Measurements from ENCODE around the gene ZNF189. TPM values are rescaled to one million over a fixed set of nuclear protein-coding genes. Genes with fewer than 3 reads are reported as not detected.
"Not testable (repeated sequence)": the region's sequence is repeated elsewhere in the genome, so short reads cannot be mapped to it uniquely, and the experiment has no call there.

The ZNF189 gene
- total RNA-seq, 2 experiments from 2014 or later, result 8.3 to 8.6 TPM

GRCh38 chr9:101376111-101376848, 22.4 kb upstream of the ZNF189 start:
- ChIA-PET CTCF (no interaction called here), POLR2A (no interaction called here)

GRCh38 chr9:101380295-101380694, 18.4 kb upstream of the ZNF189 start:
- CTCF ChIA-PET, result no interaction called here
- POLR2A ChIA-PET, result no interaction called here

GRCh38 chr9:101381118-101381517, 17.5 kb upstream of the ZNF189 start:
- ChIA-PET CTCF (no interaction called here), POLR2A (no interaction called here)

- POLR2A ChIA-PET, result no interaction called here
- CTCF ChIA-PET, result no interaction called here
Observed at GRCh38 chr9:101381833-101382342, 16.8 kb upstream of the ZNF189 start.

- POLR2A ChIA-PET, result no interaction called here
- CTCF ChIA-PET, result no interaction called here
Observed at GRCh38 chr9:101383361-101383760, 15.3 kb upstream of the ZNF189 start.

GRCh38 chr9:101384873-101385536, 13.6 kb upstream of the ZNF189 start, which contains the start of gene BAAT:
TSS of gene BAAT (minus strand) at chr9:101385006. CDS start at chr9:101371404, 13,602 bp downstream.
- CTCF ChIA-PET, POLR2A ChIA-PET: not testable (repeated sequence)

GRCh38 chr9:101387871-101388506, 10.7 kb upstream of the ZNF189 start:
- POLR2A ChIA-PET, result interaction anchor here (0.7 kb wide), 1 partner anchor 8 kb away, joined by 4 read pairs; no protein-coding TSS in a partner anchor
- CTCF ChIA-PET, result no interaction called here

- ChIA-PET CTCF (no interaction called here), POLR2A (interaction anchor here (0.7 kb wide), 1 partner anchor 8 kb away, joined by 4 read pairs; no protein-coding TSS in a partner anchor)
Observed at GRCh38 chr9:101388507-101388993, 10.1 kb upstream of the ZNF189 start.

GRCh38 chr9:101393135-101393534, 5.5 kb upstream of the ZNF189 start:
- CTCF ChIA-PET, result no interaction called here
- POLR2A ChIA-PET, result no interaction called here

- CTCF ChIA-PET, result no interaction called here
- POLR2A ChIA-PET, result no interaction called here
Observed at GRCh38 chr9:101394687-101395086, 4.0 kb upstream of the ZNF189 start.

GRCh38 chr9:101397746-101398067, 944 bp upstream of the ZNF189 start:
- POLR2A ChIA-PET, result no interaction called here
- CTCF ChIA-PET, result no interaction called here

- POLR2A ChIA-PET, result interaction anchor here (1.5 to 1.6 kb wide), 2 partner anchors 9 to 134 kb away, joined by 4 read pairs; partner anchors contain the start of gene RNF20
- CTCF ChIA-PET, result interaction anchor here (1.0 kb wide), 1 partner anchor 134 kb away, joined by 4 read pairs; the partner anchor contains the start of gene RNF20
Observed at GRCh38 chr9:101398930-101399642, 435 bp downstream of the ZNF189 start.

- ChIA-PET POLR2A (interaction anchor here (1.5 to 1.6 kb wide), 2 partner anchors 9 to 134 kb away, joined by 4 read pairs; partner anchors contain the start of gene RNF20), CTCF (no interaction called here)
Observed at GRCh38 chr9:101399643-101399970, 956 bp downstream of the ZNF189 start.

GRCh38 chr9:101400120-101400519, 1.5 kb downstream of the ZNF189 start:
- POLR2A ChIA-PET, result interaction anchor here (1.6 kb wide), 1 partner anchor 8 kb away, joined by 4 read pairs; no protein-coding TSS in a partner anchor

GRCh38 chr9:101403516-101404285, 5.0 kb downstream of the ZNF189 start:
- ChIA-PET CTCF (interaction anchor here (0.6 kb wide), 1 partner anchor 974 kb away, joined by 3 read pairs; no protein-coding TSS in a partner anchor), POLR2A (no interaction called here)

More at GRCh38 chr9:101400120-101400519, 1.5 kb downstream of the ZNF189 start:
- CTCF ChIA-PET, result no interaction called here

GRCh38 chr9:101408374-101409078, 9.9 kb downstream of the ZNF189 start:
- ChIA-PET CTCF (no interaction called here), POLR2A (interaction anchor here (1.5 kb wide), 1 partner anchor 9 kb away, joined by 4 read pairs; the partner anchor contains the start of genes MRPL50 and ZNF189)

GRCh38 chr9:101409079-101409477, 10.4 kb downstream of the ZNF189 start:
- POLR2A ChIA-PET, result interaction anchor here (0.7 to 1.5 kb wide), 2 partner anchors 10 to 89 kb away, joined by 3 to 4 read pairs; partner anchors contain the start of genes MRPL50 and ZNF189
- CTCF ChIA-PET, result no interaction called here

- POLR2A ChIA-PET, result no interaction called here
- CTCF ChIA-PET, result no interaction called here
Observed at GRCh38 chr9:101414839-101415238, 16.2 kb downstream of the ZNF189 start.

Data from activated CD8-positive, alpha-beta memory T cell treated with anti-CD3 and anti-CD28 coated beads for 36 hours (primary cell).